ENCODE data around the gene AZU1.

AZU1 gene

DNA sequence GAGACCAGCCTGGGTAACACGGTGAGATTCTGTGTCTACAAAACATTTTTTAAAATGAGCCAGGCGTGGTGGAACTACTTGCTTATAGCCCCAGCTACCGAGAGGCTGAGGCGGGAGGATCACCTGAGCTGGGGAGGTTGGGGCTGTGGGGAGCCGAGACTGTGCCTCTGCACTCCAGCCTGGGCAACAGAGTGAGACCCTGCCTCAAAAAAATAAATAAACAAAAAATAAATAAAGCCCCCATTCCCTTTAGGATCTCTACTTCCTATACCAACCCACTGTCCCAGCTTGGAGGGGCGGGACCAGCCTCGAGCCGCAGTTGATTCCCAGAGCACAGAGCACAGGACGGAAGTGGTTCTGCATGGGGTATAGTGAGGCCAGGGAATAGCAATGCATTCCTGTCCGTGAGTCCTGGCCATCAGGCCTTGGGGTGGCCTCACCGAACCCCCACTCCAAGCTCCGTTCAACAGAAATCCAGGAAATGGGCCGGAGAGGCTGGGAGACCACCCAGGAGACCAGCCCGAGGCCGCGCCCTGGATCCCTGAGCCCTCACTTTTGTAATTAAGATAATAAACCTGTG lies 35.2 kb upstream of the AZU1 start:
- TF ChIP-seq, protein P1, sequence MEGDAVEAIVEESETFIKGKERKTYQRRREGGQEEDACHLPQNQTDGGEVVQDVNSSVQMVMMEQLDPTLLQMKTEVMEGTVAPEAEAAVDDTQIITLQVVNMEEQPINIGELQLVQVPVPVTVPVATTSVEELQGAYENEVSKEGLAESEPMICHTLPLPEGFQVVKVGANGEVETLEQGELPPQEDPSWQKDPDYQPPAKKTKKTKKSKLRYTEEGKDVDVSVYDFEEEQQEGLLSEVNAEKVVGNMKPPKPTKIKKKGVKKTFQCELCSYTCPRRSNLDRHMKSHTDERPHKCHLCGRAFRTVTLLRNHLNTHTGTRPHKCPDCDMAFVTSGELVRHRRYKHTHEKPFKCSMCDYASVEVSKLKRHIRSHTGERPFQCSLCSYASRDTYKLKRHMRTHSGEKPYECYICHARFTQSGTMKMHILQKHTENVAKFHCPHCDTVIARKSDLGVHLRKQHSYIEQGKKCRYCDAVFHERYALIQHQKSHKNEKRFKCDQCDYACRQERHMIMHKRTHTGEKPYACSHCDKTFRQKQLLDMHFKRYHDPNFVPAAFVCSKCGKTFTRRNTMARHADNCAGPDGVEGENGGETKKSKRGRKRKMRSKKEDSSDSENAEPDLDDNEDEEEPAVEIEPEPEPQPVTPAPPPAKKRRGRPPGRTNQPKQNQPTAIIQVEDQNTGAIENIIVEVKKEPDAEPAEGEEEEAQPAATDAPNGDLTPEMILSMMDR (IDR thresholded peaks at IDR 0.05; ENCODE audit: borderline replicate concordance, insufficient read depth, low read depth, low read length), result no peak
- no peak overlapping the region for H3K4me3 ChIP-seq (ENCODE audit: low read depth, low read length)

DNA sequence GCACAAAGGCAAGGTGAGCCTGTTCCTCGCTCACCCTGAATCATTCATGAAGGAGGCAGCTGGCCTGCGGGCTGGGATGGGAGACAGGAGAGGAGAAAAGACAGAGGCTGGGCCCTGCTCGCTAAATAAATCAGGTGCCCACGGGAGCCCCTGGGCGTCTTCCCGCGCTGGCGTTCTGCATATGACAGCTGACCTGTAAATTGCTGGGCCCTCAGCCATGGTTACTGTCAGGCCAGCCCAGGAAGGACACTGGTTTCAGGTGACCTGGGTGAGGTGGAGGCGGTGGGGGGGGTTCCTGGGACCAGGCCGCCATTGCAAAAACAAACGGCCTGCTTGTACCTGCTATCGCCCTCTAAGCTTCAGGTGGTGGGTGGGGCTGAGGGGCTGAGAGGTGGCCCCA lies 33.8 kb upstream of the AZU1 start:
- TF ChIP-seq, protein P1 (IDR thresholded peaks at IDR 0.05; ENCODE audit: borderline replicate concordance, insufficient read depth, low read depth, low read length), result no peak
- no peak overlapping the region for H3K4me3 ChIP-seq (ENCODE audit: low read depth, low read length)

DNA sequence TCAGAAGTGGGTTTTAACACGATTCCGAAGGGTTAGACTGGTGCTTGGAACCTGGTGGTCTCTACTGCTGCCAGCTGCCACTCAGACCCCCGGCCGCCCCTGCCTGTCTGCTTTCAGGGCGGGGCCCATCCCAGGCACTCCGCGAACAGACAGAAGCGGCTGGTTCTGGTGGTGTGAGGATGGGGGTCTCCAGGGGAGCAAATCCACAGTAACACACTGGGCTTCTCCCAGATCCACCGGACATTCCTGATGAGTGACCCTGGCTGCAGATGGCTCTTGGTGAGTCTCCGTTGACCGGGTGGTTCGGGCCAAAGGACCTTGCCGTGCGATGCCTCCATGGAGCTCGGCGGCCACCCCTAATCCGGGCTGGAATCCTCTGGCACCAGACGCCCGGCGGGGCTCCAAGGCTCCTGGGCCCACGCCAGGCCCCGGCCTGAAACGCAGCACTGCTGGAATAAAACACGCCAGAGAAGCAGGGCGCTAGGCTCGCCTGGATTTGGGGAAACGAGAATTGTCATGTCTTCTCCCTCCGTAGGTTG lies 32.5 kb upstream of the AZU1 start:
- TF ChIP-seq, protein P1 (IDR thresholded peaks at IDR 0.05; ENCODE audit: borderline replicate concordance, insufficient read depth, low read depth, low read length), result no peak
- H3K4me3 ChIP-seq (ENCODE audit: low read depth, low read length), result no peak overlapping the region

DNA sequence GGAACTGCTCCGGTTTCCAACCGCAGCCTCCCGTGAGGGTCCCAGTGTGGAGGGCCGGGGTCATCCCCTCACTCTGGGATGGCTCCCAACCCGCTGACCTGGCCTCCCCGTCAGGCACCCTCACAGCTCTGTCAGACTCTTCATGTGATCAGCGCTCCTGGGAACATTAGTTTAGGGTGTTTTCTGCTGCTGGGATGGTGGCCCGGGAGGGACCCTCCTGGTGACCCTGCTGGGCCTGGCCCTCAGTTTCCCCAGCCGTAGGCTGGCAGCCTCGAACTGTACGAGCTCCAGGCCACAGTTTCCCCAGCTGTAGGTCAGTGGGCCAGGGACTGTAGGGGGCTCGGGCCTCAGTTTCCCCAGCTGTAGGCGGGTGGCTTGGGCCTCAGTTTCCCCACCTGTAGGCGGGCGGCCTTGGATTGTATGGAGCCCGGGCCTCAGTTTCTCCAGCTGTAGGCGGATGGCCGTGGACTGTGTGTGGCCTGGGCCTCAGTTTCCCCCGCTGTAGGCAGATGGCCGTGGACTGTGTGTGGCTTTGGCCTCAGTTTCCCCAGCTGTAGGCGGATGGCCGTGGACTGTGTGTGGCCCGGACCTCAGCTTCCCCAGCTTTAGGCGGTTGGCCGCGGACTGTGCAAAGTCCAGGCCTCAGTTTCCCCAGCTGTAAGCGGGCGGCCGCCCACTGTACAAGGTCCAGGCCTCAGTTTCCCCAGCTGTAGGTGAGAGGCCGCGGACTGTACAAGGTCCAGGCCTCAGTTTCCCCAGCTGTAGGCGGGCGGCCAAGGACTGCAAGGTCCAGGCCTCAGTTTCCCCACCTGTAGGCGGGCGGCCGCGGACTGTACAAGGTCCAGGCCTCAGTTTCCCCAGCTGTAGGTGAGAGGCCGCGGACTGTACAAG lies 31.7 kb upstream of the AZU1 start:
- TF ChIP-seq, protein P1 (IDR thresholded peaks at IDR 0.05; ENCODE audit: borderline replicate concordance, insufficient read depth, low read depth, low read length), result no peak
- peak overlapping the region; percentile 84 for H3K4me3 ChIP-seq (ENCODE audit: low read depth, low read length)

DNA sequence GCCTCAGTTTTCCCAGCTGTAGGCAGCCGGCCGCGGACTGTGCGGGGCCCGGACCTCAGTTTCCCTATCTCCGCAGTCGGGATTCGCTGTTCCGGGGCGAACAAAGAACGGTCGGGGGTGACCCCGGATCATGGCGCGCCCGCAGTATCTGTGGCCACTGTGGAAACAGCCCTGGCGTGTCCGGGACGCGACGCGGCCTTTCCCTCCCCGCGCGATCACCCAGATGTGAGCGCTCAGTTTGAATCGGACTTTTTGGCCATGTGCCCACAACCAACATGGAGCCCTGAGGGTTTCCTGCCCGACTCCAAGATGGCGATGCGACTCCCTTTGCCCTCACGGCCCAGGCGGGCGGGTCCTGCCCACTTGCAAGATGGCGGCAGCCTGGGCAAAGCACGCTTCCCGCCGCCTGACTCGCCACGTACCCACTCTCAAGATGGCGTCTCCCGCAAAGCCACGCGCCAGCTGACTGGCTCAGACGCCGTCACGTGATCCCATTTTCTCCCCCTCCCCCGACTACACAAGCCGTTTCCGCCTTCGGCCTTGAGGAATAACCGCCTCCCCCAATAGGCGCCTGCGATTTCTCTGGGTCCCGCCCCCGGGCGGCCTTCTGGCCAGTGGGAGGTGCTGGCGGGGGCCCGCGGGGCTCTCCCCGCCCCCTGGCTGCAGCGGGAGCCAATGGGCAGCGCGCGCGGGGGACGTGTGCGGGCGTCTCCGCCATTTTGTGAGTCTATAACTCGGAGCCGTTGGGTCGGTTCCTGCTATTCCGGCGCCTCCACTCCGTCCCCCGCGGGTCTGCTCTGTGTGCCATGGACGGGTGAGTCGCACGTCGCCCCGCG lies 30.7 kb upstream of the AZU1 start, which contains the start of gene PTBP1:
Gene PTBP1 (plus strand): TSS at position 761 of the 836 bp plus-strand sequence. CDS start 46 bp downstream, at position 807.
- TF ChIP-seq, protein P1 (IDR thresholded peaks at IDR 0.05; ENCODE audit: borderline replicate concordance, insufficient read depth, low read depth, low read length), result no peak
- peak within 1 kb of the TSS; percentile 92 for H3K4me3 ChIP-seq (ENCODE audit: low read depth, low read length)

DNA sequence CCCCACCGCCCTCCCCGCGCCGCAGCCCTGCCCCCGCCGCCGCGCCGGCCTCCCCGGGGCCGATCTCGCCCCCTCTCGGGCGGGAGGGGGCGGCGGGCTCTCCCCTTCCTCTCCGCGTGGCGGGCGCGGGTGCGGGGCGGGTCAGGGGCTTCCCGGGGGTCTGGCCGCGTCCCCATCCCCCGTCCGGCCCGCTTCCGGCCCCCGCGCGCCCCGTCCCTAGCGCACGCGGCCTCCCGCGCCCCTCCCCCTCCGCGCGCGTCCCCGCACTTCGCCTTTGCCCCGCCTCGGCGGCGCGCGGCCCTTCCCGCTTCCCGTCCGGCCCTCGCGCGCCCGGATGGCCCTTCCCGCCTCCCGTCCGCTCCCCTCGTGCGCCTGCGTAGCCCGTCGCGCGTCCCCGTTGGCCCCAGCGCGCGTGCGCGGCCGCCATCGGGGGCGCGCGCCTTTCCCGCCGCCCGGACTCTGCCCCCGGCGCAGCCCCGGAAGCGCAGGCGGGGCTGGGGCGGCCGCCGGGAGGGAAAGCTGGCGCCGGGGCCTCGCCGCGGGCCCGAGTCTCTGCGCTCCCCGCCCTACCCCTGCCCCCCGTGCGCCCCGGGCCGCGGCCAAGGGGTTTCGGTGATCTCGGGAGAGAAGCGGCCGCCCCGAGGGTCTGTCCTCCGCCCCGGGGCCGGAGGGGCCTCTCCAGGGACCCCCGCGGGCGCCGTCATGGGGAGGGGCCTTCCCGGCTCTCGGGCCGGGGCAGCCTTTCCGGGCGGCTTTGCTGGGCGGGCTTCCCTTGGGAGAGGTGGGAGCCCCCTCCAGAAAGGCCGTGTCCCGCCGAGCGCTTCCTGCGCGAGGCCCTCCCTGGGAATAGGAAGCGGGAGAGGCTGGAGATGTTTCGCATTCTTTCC lies 29.9 kb upstream of the AZU1 start:
- peak overlapping the region; percentile 92 for H3K4me3 ChIP-seq (ENCODE audit: low read depth, low read length)
- TF ChIP-seq, protein P1 (IDR thresholded peaks at IDR 0.05; ENCODE audit: borderline replicate concordance, insufficient read depth, low read depth, low read length), result no peak

Measured in GM12875 (cell line).